Testis (tissue), 3 donors: Measurements from ENCODE around the gene CZIB. TPM values are rescaled to one million over a fixed set of nuclear protein-coding genes. Genes with fewer than 3 reads are reported as not detected.

ENCODE experiments used
- DNase-seq: peaks from one replicate; pipeline ENCODE4 v3.0.0-alpha.2; 2019
- H3K27ac ChIP-seq, 2 donors: fragments of 200-600 bp; sonication (generic); one replicate each; pipeline ENCODE4 v1.5.1; 2019
- H3K27me3 ChIP-seq: fragments of 200-600 bp; sonication (generic); one replicate; pipeline ENCODE4 v1.5.1; 2019
- H3K36me3 ChIP-seq: fragments of 200-600 bp; sonication (generic); one replicate; pipeline ENCODE4 v1.5.1; 2017; ENCODE audit warnings: low read depth; ENCODE audit errors: missing control alignments
- H3K4me1 ChIP-seq: fragments of 200-600 bp; sonication (generic); one replicate; pipeline ENCODE4 v1.5.1; 2019
- H3K4me3 ChIP-seq, 2 donors: fragments of 200-600 bp; sonication (generic); one replicate each; pipeline ENCODE4 v1.5.1; 2017 to 2019
- H3K9me3 ChIP-seq: fragments of 200-600 bp; sonication (generic); one replicate; pipeline ENCODE4 v1.5.1; 2017
- POLR2A ChIP-seq: fragments of 450-650 bp; IDR thresholded peaks from one replicate; pipeline ENCODE4 v1.6.1; 2017; ENCODE audit warnings: antibody characterized with exemption, mild to moderate bottlenecking, moderate library complexity
- WGBS, 2 donors: methylation state at CpG; one replicate each; pipeline ENCODE4 v1.1.5; 2018; 5-methylcytosine and 5-hydroxymethylcytosine counted together
- intact Hi-C: fragments of 100-400 bp; cut with DNase I; formaldehyde crosslinking; loops from one replicate; pipeline ENCODE4 v1.15.1; 2023; ENCODE audit warnings: low total_unique reads
- polyA plus RNA-seq: library from polyadenylated mRNA; stranded (reverse); fragments of 350-450 nt; fragmentation: Illumina TruSeq; extraction: RNeasy Lipid Tissue Mini Kit (QIAGEN cat#74804); gene quantifications from one replicate; pipeline ENCODE4 v1.2.3, GENCODE V29; 2014; ENCODE audit warnings: low read depth, low replicate concordance; ENCODE audit not compliant: insufficient read depth
- total RNA-seq, 2 donors: library from RNA; depleted of rRNA; stranded (reverse); fragments of >200 nt; gene quantifications; one replicate each; pipeline ENCODE4 v1.2.3, GENCODE V29; 2016
- TF ChIP-seq, protein P1 (sequence below), 3 experiments: fragments of 450-650 bp in 2 of 3; fragments of 200-600 bp in 1 of 3; sonication (generic) in 1 of 3; IDR thresholded peaks; one replicate each; pipeline ENCODE4 v1.5.1; 2016 to 2019; ENCODE audit warnings: antibody characterized with exemption in 3 of 3, mild to moderate bottlenecking in 2 of 3, moderate library complexity in 1 of 3

Gene CZIB
- total and polyA plus RNA-seq, 3 donors from 2014 or later: 55.0 to 97.2 (median 55.4) TPM

GRCh38 chr1:53176452-53177208 lies 43.8 kb downstream of the CZIB start:
- TF ChIP-seq POLR2A: no peak
- TF ChIP-seq, protein P1, sequence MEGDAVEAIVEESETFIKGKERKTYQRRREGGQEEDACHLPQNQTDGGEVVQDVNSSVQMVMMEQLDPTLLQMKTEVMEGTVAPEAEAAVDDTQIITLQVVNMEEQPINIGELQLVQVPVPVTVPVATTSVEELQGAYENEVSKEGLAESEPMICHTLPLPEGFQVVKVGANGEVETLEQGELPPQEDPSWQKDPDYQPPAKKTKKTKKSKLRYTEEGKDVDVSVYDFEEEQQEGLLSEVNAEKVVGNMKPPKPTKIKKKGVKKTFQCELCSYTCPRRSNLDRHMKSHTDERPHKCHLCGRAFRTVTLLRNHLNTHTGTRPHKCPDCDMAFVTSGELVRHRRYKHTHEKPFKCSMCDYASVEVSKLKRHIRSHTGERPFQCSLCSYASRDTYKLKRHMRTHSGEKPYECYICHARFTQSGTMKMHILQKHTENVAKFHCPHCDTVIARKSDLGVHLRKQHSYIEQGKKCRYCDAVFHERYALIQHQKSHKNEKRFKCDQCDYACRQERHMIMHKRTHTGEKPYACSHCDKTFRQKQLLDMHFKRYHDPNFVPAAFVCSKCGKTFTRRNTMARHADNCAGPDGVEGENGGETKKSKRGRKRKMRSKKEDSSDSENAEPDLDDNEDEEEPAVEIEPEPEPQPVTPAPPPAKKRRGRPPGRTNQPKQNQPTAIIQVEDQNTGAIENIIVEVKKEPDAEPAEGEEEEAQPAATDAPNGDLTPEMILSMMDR (IDR thresholded peaks at IDR 0.05): no peak
- intact Hi-C loops: no loop called here
- no peaks in the 10 kb centered on the region for H3K36me3 ChIP-seq
- H3K9me3 ChIP-seq: no peaks in the 10 kb centered on the region
- no peaks in the 10 kb centered on the region for H3K27me3 ChIP-seq
- no peak overlapping the region for H3K27ac ChIP-seq
- peaks cover under 1% of the 10 kb centered on the region for H3K4me1 ChIP-seq
- peak; percentile 55 for DNase-seq
- WGBS, 2 donors: 73 to 82% methylated on average over 10 of the region's 10 CpGs
- H3K4me3 ChIP-seq: no peak overlapping the region

GRCh38 chr1:53174971-53175913 lies 45.2 kb downstream of the CZIB start:
- Histone ChIP-seq H3K9me3 (no peaks in the 10 kb centered on the region), H3K27ac (no peak overlapping the region), H3K4me3 (no peak overlapping the region), H3K36me3 (no peaks in the 10 kb centered on the region), H3K27me3 (no peaks in the 10 kb centered on the region), H3K4me1 (no peaks in the 10 kb centered on the region)
- no peak for DNase-seq
- intact Hi-C loops: no loop called here
- WGBS, 2 donors: 80 to 84% methylated on average over 9 to 10 of the region's 10 CpGs
- TF ChIP-seq, protein P1 (IDR thresholded peaks at IDR 0.05): no peak
- TF ChIP-seq POLR2A: no peak

GRCh38 chr1:53172426-53173128 lies 47.9 kb downstream of the CZIB start:
- intact Hi-C loops: no loop called here
- Histone ChIP-seq H3K27me3 (no peaks in the 10 kb centered on the region), H3K27ac (no peak overlapping the region), H3K4me1 (no peaks in the 10 kb centered on the region), H3K4me3 (no peak overlapping the region), H3K9me3 (no peaks in the 10 kb centered on the region), H3K36me3 (no peaks in the 10 kb centered on the region)
- no peak for DNase-seq
- 48 to 53% methylated on average over 6 of the region's 6 CpGs for WGBS, 2 donors
- TF ChIP-seq, protein P1 (IDR thresholded peaks at IDR 0.05): no peak
- TF ChIP-seq POLR2A: no peak

- intact Hi-C loops: no loop called here
- Histone ChIP-seq H3K4me3 (no peak overlapping the region), H3K27me3 (no peaks in the 10 kb centered on the region), H3K36me3 (no peaks in the 10 kb centered on the region), H3K9me3 (no peaks in the 10 kb centered on the region), H3K4me1 (no peaks in the 10 kb centered on the region), H3K27ac (no peak overlapping the region)
- no peak for TF ChIP-seq POLR2A
- TF ChIP-seq, protein P1 (IDR thresholded peaks at IDR 0.05): no peak
- peak; percentile 59 for DNase-seq
- 54 to 67% methylated on average over 8 of the region's 8 CpGs for WGBS, 2 donors
These were observed 53.5 kb downstream of the CZIB start for GRCh38 chr1:53166912-53167311.
